Activated CD8-positive, alpha-beta T cell treated with anti-CD3 and anti-CD28 coated beads for 36 hours (primary cell): ENCODE measurements around the gene BOK. TPM values are rescaled to one million over a fixed set of nuclear protein-coding genes. Genes with fewer than 3 reads are reported as not detected.

Source experiments
- ATAC-seq: fragments of 200-7000 bp; cut with Tn5 transposase; one replicate; pipeline ENCODE4 v1.10.0; 2021; ENCODE audit warnings: mild to moderate bottlenecking, moderate library complexity
- CTCF ChIA-PET: fragments of 350-600 bp; sonication (Branson Sonifier 250); formaldehyde crosslinking; loops from one replicate; lab custom pipeline; 2021; ENCODE audit warnings: antibody characterized with exemption; lab: Charles Lee
- POLR2A ChIA-PET: fragments of 350-600 bp; sonication (Branson Sonifier 250); formaldehyde crosslinking; loops from one replicate; lab custom pipeline; 2021; ENCODE audit warnings: antibody characterized with exemption; lab: Charles Lee
- DNase-seq: peaks from one replicate; pipeline ENCODE4 v3.0.0-alpha.2; 2020
- H3K27ac Mint-ChIP-seq: one replicate; pipeline ENCODE4 v1.8.0; 2021; ENCODE audit warnings: mild to moderate bottlenecking, mixed read lengths
- H3K27me3 Mint-ChIP-seq: one replicate; pipeline ENCODE4 v1.8.0; 2021; ENCODE audit warnings: mixed read lengths
- H3K36me3 Mint-ChIP-seq: one replicate; pipeline ENCODE4 v1.8.0; 2021; ENCODE audit warnings: low read depth, mixed read lengths
- H3K4me1 Mint-ChIP-seq: one replicate; pipeline ENCODE4 v1.8.0; 2021; ENCODE audit warnings: low read depth, mixed read lengths
- H3K4me3 Mint-ChIP-seq: one replicate; pipeline ENCODE4 v1.8.0; 2021; ENCODE audit warnings: mild to moderate bottlenecking, moderate library complexity, mixed read lengths
- H3K9me3 Mint-ChIP-seq: one replicate; pipeline ENCODE4 v1.8.0; 2021; ENCODE audit warnings: mixed read lengths
- intact Hi-C: fragments of 100-400 bp; cut with micrococcal nuclease; formaldehyde crosslinking; loops from one replicate; pipeline ENCODE4 v1.10.0; 2022
- total RNA-seq, 2 experiments: library from RNA; stranded (reverse); gene quantifications; one replicate each; pipeline ENCODE4 v1.2.3, GENCODE V29; 2021
- TF ChIP-seq, protein P1 (sequence below): fragments of 200-600 bp; IDR thresholded peaks from one replicate; pipeline ENCODE4 v1.8.0; 2022; ENCODE audit warnings: antibody characterized with exemption, mild to moderate bottlenecking

BOK gene
- total RNA-seq, 2 experiments from 2014 or later, result 0.16 to 0.22 TPM

- CTCF ChIA-PET, result no interaction called here
These were observed 47.6 kb downstream of the BOK start for GRCh38 chr2:241606186-241606585.

DNA sequence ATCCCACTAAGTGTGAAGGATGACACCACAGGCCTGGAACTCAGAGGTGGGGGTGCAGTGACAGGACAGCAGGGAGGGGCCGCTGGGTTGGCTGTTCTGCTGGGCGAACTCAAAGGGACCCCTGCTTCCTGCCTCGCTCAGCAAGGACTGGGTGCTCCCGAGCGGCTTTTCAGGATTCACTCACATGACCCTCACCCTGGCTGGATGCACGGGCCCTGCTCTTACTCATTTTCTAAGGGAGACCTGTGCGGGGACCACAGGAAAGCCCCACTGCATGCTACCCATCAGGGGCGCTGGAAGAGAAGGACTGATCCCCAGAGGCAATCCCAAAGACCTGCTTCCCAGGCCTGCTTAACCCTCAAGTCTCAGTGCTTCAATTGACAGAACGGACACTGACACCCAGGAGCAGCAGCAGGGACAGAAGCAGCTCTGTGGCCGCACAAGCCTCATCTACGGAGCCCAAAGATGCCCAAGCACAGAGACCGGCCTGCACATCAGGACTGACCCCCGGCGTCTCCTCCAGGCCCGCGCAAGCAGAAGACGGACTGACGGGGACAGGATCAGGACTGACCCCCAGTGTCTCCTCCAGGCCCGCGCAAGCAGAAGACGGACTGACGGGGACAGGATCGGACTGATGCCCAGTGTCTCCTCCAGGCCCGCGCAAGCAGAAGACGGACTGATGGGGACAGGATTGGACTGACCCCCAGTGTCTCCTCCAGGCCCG lies 48.8 kb downstream of the BOK start:
- DNase-seq (no peak), ATAC-seq (no peak)
- intact Hi-C loops, result no loop called here
- H3K4me1 Mint-ChIP-seq, result peaks cover 16% of the 10 kb centered on the region
- H3K4me3 Mint-ChIP-seq, result no peak overlapping the region
- no peak overlapping the region for H3K27ac Mint-ChIP-seq
- CTCF ChIA-PET, result interaction anchor here (1.3 kb wide), 1 partner anchor 64 kb away, joined by 3 read pairs; no protein-coding TSS in a partner anchor
- TF ChIP-seq, protein P1, sequence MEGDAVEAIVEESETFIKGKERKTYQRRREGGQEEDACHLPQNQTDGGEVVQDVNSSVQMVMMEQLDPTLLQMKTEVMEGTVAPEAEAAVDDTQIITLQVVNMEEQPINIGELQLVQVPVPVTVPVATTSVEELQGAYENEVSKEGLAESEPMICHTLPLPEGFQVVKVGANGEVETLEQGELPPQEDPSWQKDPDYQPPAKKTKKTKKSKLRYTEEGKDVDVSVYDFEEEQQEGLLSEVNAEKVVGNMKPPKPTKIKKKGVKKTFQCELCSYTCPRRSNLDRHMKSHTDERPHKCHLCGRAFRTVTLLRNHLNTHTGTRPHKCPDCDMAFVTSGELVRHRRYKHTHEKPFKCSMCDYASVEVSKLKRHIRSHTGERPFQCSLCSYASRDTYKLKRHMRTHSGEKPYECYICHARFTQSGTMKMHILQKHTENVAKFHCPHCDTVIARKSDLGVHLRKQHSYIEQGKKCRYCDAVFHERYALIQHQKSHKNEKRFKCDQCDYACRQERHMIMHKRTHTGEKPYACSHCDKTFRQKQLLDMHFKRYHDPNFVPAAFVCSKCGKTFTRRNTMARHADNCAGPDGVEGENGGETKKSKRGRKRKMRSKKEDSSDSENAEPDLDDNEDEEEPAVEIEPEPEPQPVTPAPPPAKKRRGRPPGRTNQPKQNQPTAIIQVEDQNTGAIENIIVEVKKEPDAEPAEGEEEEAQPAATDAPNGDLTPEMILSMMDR, result no peak
- no peaks in the 10 kb centered on the region for H3K9me3 Mint-ChIP-seq
- H3K36me3 Mint-ChIP-seq, result peaks cover 12% of the 10 kb centered on the region
- POLR2A ChIA-PET, result no interaction called here
- no peaks in the 10 kb centered on the region for H3K27me3 Mint-ChIP-seq

More at GRCh38 chr2:241606186-241606585, 47.6 kb downstream of the BOK start:
- intact Hi-C loops, result no loop called here
- TF ChIP-seq, protein P1, result no peak
- Mint-ChIP-seq H3K9me3 (no peaks in the 10 kb centered on the region), H3K4me1 (peaks cover 16% of the 10 kb centered on the region), H3K27ac (no peak overlapping the region), H3K36me3 (peaks cover 15% of the 10 kb centered on the region), H3K4me3 (no peak overlapping the region), H3K27me3 (no peaks in the 10 kb centered on the region)
- no peak for DNase-seq
- POLR2A ChIA-PET, result no interaction called here
- ATAC-seq, result no peak

GRCh38 chr2:241608881-241609280 lies 50.3 kb downstream of the BOK start:
- no peak for ATAC-seq

GRCh38 chr2:241609859-241610793 lies 51.6 kb downstream of the BOK start:
- H3K9me3 Mint-ChIP-seq, result no peaks in the 10 kb centered on the region
- H3K4me3 Mint-ChIP-seq, result peak overlapping the region; percentile 61
- peak overlapping the region; percentile 82 for H3K27ac Mint-ChIP-seq
- ChIA-PET CTCF (interaction anchor here (0.7 to 1.7 kb wide), 7 partner anchors 12 to 268 kb away, joined by 3 to 7 read pairs (median 5); partner anchors contain the start of genes ATG4B and STK25), POLR2A (interaction anchor here (0.6 to 1.3 kb wide), 3 partner anchors 8 to 294 kb away, joined by 3 read pairs; no protein-coding TSS in a partner anchor)
- peak; percentile 100 for ATAC-seq
- intact Hi-C loops, result no loop called here
- TF ChIP-seq, protein P1, result peak; percentile 59
- DNase-seq, result peak; percentile 96
- no peaks in the 10 kb centered on the region for H3K27me3 Mint-ChIP-seq
- peaks cover 21% of the 10 kb centered on the region for H3K4me1 Mint-ChIP-seq
- peaks cover 8% of the 10 kb centered on the region for H3K36me3 Mint-ChIP-seq

More at GRCh38 chr2:241608881-241609280, 50.3 kb downstream of the BOK start:
- Mint-ChIP-seq H3K36me3 (peaks cover 8% of the 10 kb centered on the region), H3K9me3 (no peaks in the 10 kb centered on the region), H3K4me3 (peak overlapping the region; percentile 61), H3K4me1 (peaks cover 16% of the 10 kb centered on the region), H3K27ac (peak overlapping the region; percentile 41), H3K27me3 (no peaks in the 10 kb centered on the region)
- intact Hi-C loops, result no loop called here
- DNase-seq, result peak; percentile 48
- POLR2A ChIA-PET, result interaction anchor here (1.2 to 1.3 kb wide), 2 partner anchors 10 to 20 kb away, joined by 3 read pairs; no protein-coding TSS in a partner anchor
- CTCF ChIA-PET, result interaction anchor here (1.3 to 1.7 kb wide), 2 partner anchors 66 to 270 kb away, joined by 3 read pairs; no protein-coding TSS in a partner anchor
- TF ChIP-seq, protein P1, result no peak
